ENCODE results near the gene IRF2BP1.
A peak's percentile ranks its signal among the peaks of the same experiment; 100 is the strongest.
"Not testable (repeated sequence)": the region's sequence is repeated elsewhere in the genome, so short reads cannot be mapped to it uniquely, and the experiment has no call there.

IRF2BP1 gene

GRCh38 chr19:45881909-45882528, 3.9 kb downstream of the IRF2BP1 start:
- DNase-seq, result no peak
- TF ChIP-seq POLR2A (IDR thresholded peaks at IDR 0.05; ENCODE audit: low read length) (no peak), GATA1 (IDR thresholded peaks at IDR 0.05; ENCODE audit: low read depth, low read length) (no peak)

GRCh38 chr19:45881082-45881908, 4.6 kb downstream of the IRF2BP1 start:
- no peak for DNase-seq
- no peak for TF ChIP-seq POLR2A (IDR thresholded peaks at IDR 0.05; ENCODE audit: low read length)
- TF ChIP-seq GATA1 (IDR thresholded peaks at IDR 0.05; ENCODE audit: low read depth, low read length), result no peak

GRCh38 chr19:45879971-45880370, 6.0 kb downstream of the IRF2BP1 start:
- TF ChIP-seq POLR2A (IDR thresholded peaks at IDR 0.05; ENCODE audit: low read length) (no peak), GATA1 (IDR thresholded peaks at IDR 0.05; ENCODE audit: low read depth, low read length) (no peak)
- DNase-seq, result no peak

GRCh38 chr19:45879055-45879454, 6.9 kb downstream of the IRF2BP1 start:
- TF ChIP-seq GATA1 (IDR thresholded peaks at IDR 0.05; ENCODE audit: low read depth, low read length) (no peak), POLR2A (IDR thresholded peaks at IDR 0.05; ENCODE audit: low read length) (no peak)
- DNase-seq, result no peak

GRCh38 chr19:45878043-45878794, 7.7 kb downstream of the IRF2BP1 start:
- no peak for TF ChIP-seq POLR2A (IDR thresholded peaks at IDR 0.05; ENCODE audit: low read length)
- no peak for TF ChIP-seq GATA1 (IDR thresholded peaks at IDR 0.05; ENCODE audit: low read depth, low read length)
- DNase-seq, result no peak

- DNase-seq, result peak in 1 of 2 experiments; percentile 32
- TF ChIP-seq GATA1 (IDR thresholded peaks at IDR 0.05; ENCODE audit: low read depth, low read length) (no peak), POLR2A (IDR thresholded peaks at IDR 0.05; ENCODE audit: low read length) (no peak)
Measured at GRCh38 chr19:45876411-45877197, 9.3 kb downstream of the IRF2BP1 start.

GRCh38 chr19:45876161-45876410, 9.9 kb downstream of the IRF2BP1 start:
- no peak for DNase-seq
- TF ChIP-seq POLR2A (IDR thresholded peaks at IDR 0.05; ENCODE audit: low read length), result no peak
- TF ChIP-seq GATA1 (IDR thresholded peaks at IDR 0.05; ENCODE audit: low read depth, low read length), result no peak

- no peak for DNase-seq
- TF ChIP-seq POLR2A (IDR thresholded peaks at IDR 0.05; ENCODE audit: low read length), result no peak
- TF ChIP-seq GATA1 (IDR thresholded peaks at IDR 0.05; ENCODE audit: low read depth, low read length), result no peak
Measured at GRCh38 chr19:45874620-45874966, 11.3 kb downstream of the IRF2BP1 start.

GRCh38 chr19:45873219-45873772, 12.6 kb downstream of the IRF2BP1 start:
- no peak for DNase-seq
- no peak for TF ChIP-seq POLR2A (IDR thresholded peaks at IDR 0.05; ENCODE audit: low read length)
- TF ChIP-seq GATA1 (IDR thresholded peaks at IDR 0.05; ENCODE audit: low read depth, low read length), result no peak

- DNase-seq, result no peak
- TF ChIP-seq GATA1 (IDR thresholded peaks at IDR 0.05; ENCODE audit: low read depth, low read length), result no peak
- no peak for TF ChIP-seq POLR2A (IDR thresholded peaks at IDR 0.05; ENCODE audit: low read length)
Measured at GRCh38 chr19:45872095-45872919, 13.6 kb downstream of the IRF2BP1 start.

GRCh38 chr19:45870798-45871197, 15.1 kb downstream of the IRF2BP1 start:
- no peak for TF ChIP-seq POLR2A (IDR thresholded peaks at IDR 0.05; ENCODE audit: low read length)
- no peak for TF ChIP-seq GATA1 (IDR thresholded peaks at IDR 0.05; ENCODE audit: low read depth, low read length)
- DNase-seq, result no peak

GRCh38 chr19:45867241-45867640, 18.7 kb downstream of the IRF2BP1 start:
- DNase-seq, result not testable (repeated sequence)

Measured in erythroblast (primary cell).